ENCODE measurements around the gene LIPC.

LIPC gene

DNA sequence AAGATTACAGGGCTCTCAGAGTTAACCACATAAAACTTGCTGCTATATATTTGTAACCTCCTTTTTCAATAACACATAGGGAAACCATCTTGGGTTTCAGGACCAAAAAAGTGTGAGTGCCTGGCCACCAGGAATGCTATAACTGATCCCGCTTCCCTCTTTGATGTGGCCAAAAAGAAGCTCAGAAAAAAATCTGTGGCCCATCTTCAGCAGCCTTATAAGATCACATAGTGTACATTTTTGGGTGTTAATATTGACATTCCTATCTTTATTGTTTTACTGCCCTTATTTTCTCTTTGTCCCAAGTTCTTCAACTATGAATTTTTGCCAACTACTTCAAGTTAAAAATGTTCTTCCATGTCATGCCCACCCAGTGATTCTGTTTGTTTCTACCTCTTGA is 102.8 kb downstream of the LIPC start:
- Histone ChIP-seq H3K4me1 (ENCODE audit: control insufficient read depth in 1 of 2, insufficient read depth in 1 of 2, low read depth in 1 of 2, low read length in 1 of 2) (peaks cover 6 to 14% of the 10 kb centered on the region in 2 experiments), H3K27ac (no peak overlapping the region), H3K36me3 (no peaks in the 10 kb centered on the region), H3K9me3 (no peaks in the 10 kb centered on the region), H3K27me3 (no peaks in the 10 kb centered on the region), H3K4me3 (ENCODE audit: low read depth in 1 of 2, low read length in 1 of 2) (no peak overlapping the region)
- TF ChIP-seq, protein P1, sequence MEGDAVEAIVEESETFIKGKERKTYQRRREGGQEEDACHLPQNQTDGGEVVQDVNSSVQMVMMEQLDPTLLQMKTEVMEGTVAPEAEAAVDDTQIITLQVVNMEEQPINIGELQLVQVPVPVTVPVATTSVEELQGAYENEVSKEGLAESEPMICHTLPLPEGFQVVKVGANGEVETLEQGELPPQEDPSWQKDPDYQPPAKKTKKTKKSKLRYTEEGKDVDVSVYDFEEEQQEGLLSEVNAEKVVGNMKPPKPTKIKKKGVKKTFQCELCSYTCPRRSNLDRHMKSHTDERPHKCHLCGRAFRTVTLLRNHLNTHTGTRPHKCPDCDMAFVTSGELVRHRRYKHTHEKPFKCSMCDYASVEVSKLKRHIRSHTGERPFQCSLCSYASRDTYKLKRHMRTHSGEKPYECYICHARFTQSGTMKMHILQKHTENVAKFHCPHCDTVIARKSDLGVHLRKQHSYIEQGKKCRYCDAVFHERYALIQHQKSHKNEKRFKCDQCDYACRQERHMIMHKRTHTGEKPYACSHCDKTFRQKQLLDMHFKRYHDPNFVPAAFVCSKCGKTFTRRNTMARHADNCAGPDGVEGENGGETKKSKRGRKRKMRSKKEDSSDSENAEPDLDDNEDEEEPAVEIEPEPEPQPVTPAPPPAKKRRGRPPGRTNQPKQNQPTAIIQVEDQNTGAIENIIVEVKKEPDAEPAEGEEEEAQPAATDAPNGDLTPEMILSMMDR (IDR thresholded peaks at IDR 0.05): no peak

DNA sequence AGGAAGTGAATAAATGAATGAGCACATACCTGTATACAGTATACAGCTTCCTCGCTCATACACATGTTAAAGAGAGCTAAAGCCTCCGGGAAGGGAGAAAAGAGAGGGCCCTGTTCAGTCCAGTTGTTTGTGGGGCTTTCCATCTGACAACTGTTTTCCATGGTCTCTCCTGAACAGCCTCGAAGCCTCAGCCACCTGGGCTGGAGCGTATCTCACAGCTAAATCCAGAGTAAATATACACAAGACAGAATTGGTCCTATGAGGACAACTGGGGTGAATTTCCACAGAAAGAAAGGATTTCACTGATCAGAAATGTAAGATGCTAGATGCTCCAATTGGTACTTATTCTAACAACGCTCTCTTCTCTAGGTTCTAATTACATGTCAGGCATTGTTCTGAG is 103.5 kb downstream of the LIPC start:
- H3K27ac ChIP-seq: no peak overlapping the region
- H3K4me3 ChIP-seq (ENCODE audit: low read depth in 1 of 2, low read length in 1 of 2): no peak overlapping the region
- no peaks in the 10 kb centered on the region for H3K9me3 ChIP-seq
- H3K27me3 ChIP-seq: no peaks in the 10 kb centered on the region
- TF ChIP-seq, protein P1 (IDR thresholded peaks at IDR 0.05): no peak
- peaks cover 6 to 14% of the 10 kb centered on the region in 2 experiments for H3K4me1 ChIP-seq (ENCODE audit: control insufficient read depth in 1 of 2, insufficient read depth in 1 of 2, low read depth in 1 of 2, low read length in 1 of 2)
- H3K36me3 ChIP-seq: no peaks in the 10 kb centered on the region

DNA sequence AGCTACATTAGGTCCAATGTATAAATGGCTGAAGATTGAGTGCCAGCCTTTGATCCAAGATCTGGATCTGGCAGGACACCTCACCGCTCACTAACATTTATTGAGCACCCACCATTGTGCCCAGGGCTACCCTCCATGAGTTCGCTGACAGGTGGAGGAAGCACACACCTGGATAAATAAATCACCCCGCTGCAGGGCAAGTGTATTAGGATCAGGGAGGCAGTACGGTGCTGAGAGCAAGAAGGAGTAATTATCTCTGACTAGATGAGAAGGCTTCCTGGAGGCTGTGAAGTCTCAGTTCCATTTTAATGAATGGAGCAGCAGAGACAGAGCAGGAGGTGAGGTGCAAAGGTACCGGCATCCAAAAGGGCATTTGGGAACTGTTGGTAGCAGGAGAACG is 104.1 kb downstream of the LIPC start:
- no peaks in the 10 kb centered on the region for H3K36me3 ChIP-seq
- H3K27me3 ChIP-seq: no peaks in the 10 kb centered on the region
- H3K9me3 ChIP-seq: no peaks in the 10 kb centered on the region
- no peak overlapping the region for H3K4me3 ChIP-seq (ENCODE audit: low read depth in 1 of 2, low read length in 1 of 2)
- peaks cover 6 to 14% of the 10 kb centered on the region in 2 experiments for H3K4me1 ChIP-seq (ENCODE audit: control insufficient read depth in 1 of 2, insufficient read depth in 1 of 2, low read depth in 1 of 2, low read length in 1 of 2)
- no peak overlapping the region for H3K27ac ChIP-seq
- TF ChIP-seq, protein P1 (IDR thresholded peaks at IDR 0.05): no peak

DNA sequence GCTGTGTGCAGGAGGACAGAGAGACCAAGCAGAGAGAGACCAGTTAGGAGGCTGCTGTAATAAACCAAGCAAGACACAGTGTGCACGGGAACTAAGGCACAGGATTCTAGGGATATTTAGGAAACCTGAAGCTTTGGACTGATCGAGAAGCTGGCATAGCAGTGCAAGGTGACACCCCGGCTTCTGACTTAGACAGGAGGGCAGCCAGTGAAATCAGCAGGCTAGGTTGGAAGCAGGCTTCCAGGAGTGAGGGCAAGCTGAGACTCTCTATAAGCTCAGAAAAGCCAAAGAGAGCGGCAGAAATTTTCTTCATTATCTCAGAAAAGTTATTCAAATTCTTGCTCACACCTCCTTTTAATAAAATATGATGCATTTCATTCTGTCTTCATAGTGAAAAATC is 104.6 kb downstream of the LIPC start:
- H3K9me3 ChIP-seq: no peaks in the 10 kb centered on the region
- TF ChIP-seq, protein P1 (IDR thresholded peaks at IDR 0.05): no peak
- H3K27me3 ChIP-seq: no peaks in the 10 kb centered on the region
- no peak overlapping the region for H3K4me3 ChIP-seq (ENCODE audit: low read depth in 1 of 2, low read length in 1 of 2)
- no peaks in the 10 kb centered on the region for H3K36me3 ChIP-seq
- H3K4me1 ChIP-seq (ENCODE audit: control insufficient read depth in 1 of 2, insufficient read depth in 1 of 2, low read depth in 1 of 2, low read length in 1 of 2): peaks cover 6 to 10% of the 10 kb centered on the region in 2 experiments
- H3K27ac ChIP-seq: no peak overlapping the region

DNA sequence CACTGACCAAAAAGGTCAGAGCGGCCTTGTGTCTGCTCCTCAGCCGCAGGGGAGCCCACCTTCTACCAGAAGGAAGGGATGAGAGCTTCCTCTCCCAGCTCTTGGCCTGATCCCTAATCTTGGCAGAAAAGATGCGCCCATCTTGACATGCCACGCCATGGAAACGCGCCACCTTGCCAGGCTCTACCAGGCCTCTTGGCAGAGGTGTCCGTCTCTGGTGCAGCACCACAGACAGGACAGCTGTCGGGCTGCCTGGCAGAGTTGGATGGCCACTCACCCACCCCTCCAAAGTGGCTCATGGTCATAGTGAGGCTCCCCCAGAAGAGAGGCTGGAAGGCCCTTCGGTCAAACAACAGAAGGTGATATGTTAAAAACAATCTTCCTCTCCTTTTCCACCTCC is 105.2 kb downstream of the LIPC start:
- H3K27me3 ChIP-seq: no peaks in the 10 kb centered on the region
- H3K4me3 ChIP-seq (ENCODE audit: low read depth in 1 of 2, low read length in 1 of 2): no peak overlapping the region
- no peak overlapping the region for H3K27ac ChIP-seq
- peaks cover 2 to 4% of the 10 kb centered on the region in 2 experiments for H3K4me1 ChIP-seq (ENCODE audit: control insufficient read depth in 1 of 2, insufficient read depth in 1 of 2, low read depth in 1 of 2, low read length in 1 of 2)
- TF ChIP-seq, protein P1 (IDR thresholded peaks at IDR 0.05): no peak
- H3K9me3 ChIP-seq: no peaks in the 10 kb centered on the region
- no peaks in the 10 kb centered on the region for H3K36me3 ChIP-seq

DNA sequence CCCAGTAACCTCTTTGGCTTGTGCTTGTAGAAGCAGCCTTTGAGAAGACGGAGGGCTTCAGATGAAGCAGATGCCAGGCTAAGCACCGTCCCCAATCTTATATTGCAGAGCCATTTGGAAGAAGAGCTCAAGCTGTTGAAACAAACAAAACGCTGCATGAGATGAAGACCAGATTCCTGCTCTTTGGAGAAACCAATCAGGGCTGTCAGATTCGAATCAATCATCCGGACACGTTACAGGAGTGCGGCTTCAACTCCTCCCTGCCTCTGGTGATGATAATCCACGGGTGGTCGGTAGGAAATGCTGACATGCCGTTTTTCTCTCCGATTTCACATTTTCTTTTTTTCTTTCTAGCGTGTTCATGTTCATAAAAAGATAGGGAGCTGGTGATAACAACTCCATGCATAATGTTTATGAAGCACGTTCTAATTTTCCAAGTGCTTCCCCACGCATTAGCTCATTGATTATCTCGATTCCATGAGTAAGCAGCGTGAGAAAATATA is 106.5 kb downstream of the LIPC start:
- Histone ChIP-seq H3K27ac (no peak overlapping the region), H3K4me3 (ENCODE audit: low read depth in 1 of 2, low read length in 1 of 2) (no peak overlapping the region), H3K27me3 (no peaks in the 10 kb centered on the region), H3K4me1 (ENCODE audit: control insufficient read depth in 1 of 2, insufficient read depth in 1 of 2, low read depth in 1 of 2, low read length in 1 of 2) (peaks cover 0 to 4% of the 10 kb centered on the region in 2 experiments), H3K36me3 (no peaks in the 10 kb centered on the region), H3K9me3 (no peaks in the 10 kb centered on the region)
- TF ChIP-seq, protein P1 (IDR thresholded peaks at IDR 0.05): no peak
